H1 (cell line): ENCODE data around the gene MTFR1L. TPM values are rescaled to one million over a fixed set of nuclear protein-coding genes. Genes with fewer than 3 reads are reported as not detected.

ENCODE experiments used
- CTCF ChIA-PET: fragments of 300-600 bp; sonication (Branson Sonifier 250); formaldehyde crosslinking; loops from one replicate; lab custom pipeline; 2021; ENCODE audit not compliant: partially characterized antibody; lab: Charles Lee
- POLR2A ChIA-PET: fragments of 300-600 bp; sonication (Branson Sonifier 250); formaldehyde crosslinking; loops from one replicate; lab custom pipeline; 2021; ENCODE audit warnings: inconsistent platforms; ENCODE audit not compliant: partially characterized antibody; lab: Charles Lee
- DNase-seq, 2 experiments: peaks; one replicate each; pipeline versions ENCODE4 v3.0.0 to v3.0.0-alpha.2; 2010 to 2022; ENCODE audit warnings: low spot score in 2 of 2, low read depth in 1 of 2, mixed read lengths in 1 of 2
- FAIRE-seq: peaks from 2 replicates; lab custom pipeline; 2011; peaks lifted over from hg19 to GRCh38; lab: Jason Lieb, UNC
- H2AFZ ChIP-seq: 2 replicates; pipeline ENCODE4 v1.8.1; 2012; ENCODE audit warnings: low read length, inconsistent platforms
- H2AK5ac ChIP-seq: 2 replicates; pipeline ENCODE4 v1.6.1; 2013; ENCODE audit warnings: low read depth, low read length
- H2BK120ac ChIP-seq: replicated peaks from 2 replicates; pipeline ENCODE3; 2013; ENCODE audit warnings: low read depth, low read length, inconsistent platforms
- H2BK12ac ChIP-seq: 2 replicates; pipeline ENCODE4 v1.6.1; 2013; ENCODE audit warnings: low read depth, low read length
- H2BK15ac ChIP-seq: 2 replicates; pipeline ENCODE4 v1.6.1; 2013; ENCODE audit warnings: low read length
- H2BK20ac ChIP-seq: 2 replicates; pipeline ENCODE4 v1.6.1; 2013; ENCODE audit warnings: low read length
- H2BK5ac ChIP-seq: 2 replicates; pipeline ENCODE4 v1.6.1; 2013; ENCODE audit warnings: low read depth, low read length
- H3K14ac ChIP-seq: 2 replicates; pipeline ENCODE4 v1.6.1; 2013; ENCODE audit warnings: inconsistent platforms; ENCODE audit not compliant: insufficient read length
- H3K18ac ChIP-seq: 2 replicates; pipeline ENCODE4 v1.6.1; 2013; ENCODE audit warnings: low read length; ENCODE audit errors: extremely low read depth
- H3K23ac ChIP-seq: 2 replicates; pipeline ENCODE4 v1.6.1; 2013; ENCODE audit warnings: inconsistent platforms; ENCODE audit not compliant: insufficient read length
- H3K23me2 ChIP-seq: 2 replicates; pipeline ENCODE4 v1.6.1; 2013; ENCODE audit warnings: low read depth, low read length
- H3K27ac ChIP-seq: 2 replicates; pipeline ENCODE4 v1.6.1; 2011; ENCODE audit warnings: low read depth, low read length, inconsistent platforms
- H3K27me3 ChIP-seq, 4 experiments: replicated peaks in 1 of 4; 1 replicate in 1 of 4; 2 replicates in 3 of 4; pipeline versions ENCODE4 v1.6.1 to v1.8.1; 2011 to 2013; ENCODE audit warnings: low read length in 3 of 4, mild to moderate bottlenecking in 3 of 4, inconsistent platforms in 2 of 4, mixed read lengths in 2 of 4, moderate library complexity in 1 of 4; ENCODE audit not compliant: control insufficient read depth in 3 of 4, insufficient read depth in 3 of 4; ENCODE audit errors: extremely low read depth in 1 of 4
- H3K36me3 ChIP-seq, 4 experiments: 2 replicates each; pipeline versions ENCODE4 v1.6.1 to v1.8.1; 2011 to 2013; ENCODE audit warnings: mild to moderate bottlenecking in 4 of 4, low read length in 3 of 4, moderate library complexity in 2 of 4, control low read depth in 1 of 4, inconsistent platforms in 1 of 4; ENCODE audit not compliant: insufficient read depth in 4 of 4, control insufficient read depth in 2 of 4
- H3K4ac ChIP-seq: replicated peaks from 2 replicates; pipeline ENCODE3; 2013; ENCODE audit warnings: low read length, low read depth, mixed read lengths, inconsistent platforms; ENCODE audit not compliant: insufficient read length
- H3K4me1 ChIP-seq, 4 experiments: replicated peaks in 1 of 4; 1 replicate in 1 of 4; 2 replicates in 3 of 4; pipeline versions ENCODE4 v1.6.1 to v1.8.1; 2011 to 2013; ENCODE audit warnings: low read length in 3 of 4, inconsistent platforms in 2 of 4, mixed read lengths in 1 of 4; ENCODE audit not compliant: insufficient read depth in 4 of 4, control insufficient read depth in 3 of 4
- H3K4me2 ChIP-seq, 2 experiments: 2 replicates each; pipeline versions ENCODE4 v1.6.1 to v1.8.1; 2011 to 2013; ENCODE audit warnings: low read depth in 2 of 2, low read length in 2 of 2, control low read depth in 1 of 2, inconsistent platforms in 1 of 2, mild to moderate bottlenecking in 1 of 2; ENCODE audit not compliant: insufficient read depth in 1 of 2
- H3K4me3 ChIP-seq, 4 experiments: fragments of 200-600, 300-600 bp in 1 of 4; sonication (generic), shearing (Covaris generic), sonication (Bioruptor Twin) in 1 of 4; 2 replicates each; pipeline versions ENCODE4 v1.5.1 to v1.8.1; 2011 to 2016; ENCODE audit warnings: low read length in 4 of 4, low read depth in 3 of 4, control low read depth in 2 of 4, inconsistent platforms in 2 of 4, mild to moderate bottlenecking in 2 of 4, mixed read lengths in 1 of 4, moderate library complexity in 1 of 4; ENCODE audit not compliant: insufficient read depth in 2 of 4; ENCODE audit errors: extremely low read depth in 1 of 4
- H3K56ac ChIP-seq: replicated peaks from 2 replicates; pipeline ENCODE3; 2013; ENCODE audit warnings: low read depth, mild to moderate bottlenecking, mixed read lengths, low read length, inconsistent platforms; ENCODE audit not compliant: insufficient read length
- H3K79me1 ChIP-seq: 2 replicates; pipeline ENCODE4 v1.6.1; 2013; ENCODE audit warnings: low read depth, low read length, control low read depth
- H3K79me2 ChIP-seq, 2 experiments: 2 replicates each; pipeline versions ENCODE4 v1.6.1 to v1.8.1; 2012 to 2013; ENCODE audit warnings: low read length in 2 of 2, mild to moderate bottlenecking in 2 of 2, inconsistent platforms in 1 of 2; ENCODE audit not compliant: insufficient read depth in 2 of 2, control insufficient read depth in 1 of 2
- H3K9ac ChIP-seq, 4 experiments: replicated peaks in 1 of 4; 1 replicate in 1 of 4; 2 replicates in 3 of 4; pipeline versions ENCODE4 v1.6.1 to v1.8.1; 2011 to 2013; ENCODE audit warnings: low read depth in 3 of 4, low read length in 3 of 4, control low read depth in 2 of 4, mild to moderate bottlenecking in 2 of 4, moderate library complexity in 2 of 4, inconsistent platforms in 1 of 4; ENCODE audit errors: extremely low read depth in 1 of 4
- H3K9me3 ChIP-seq, 2 experiments: 2 replicates each; pipeline versions ENCODE4 v1.6.1 to v1.8.1; 2012 to 2013; ENCODE audit warnings: mild to moderate bottlenecking in 2 of 2, moderate library complexity in 2 of 2, control low read depth in 1 of 2, inconsistent platforms in 1 of 2, low read depth in 1 of 2, low read length in 1 of 2, mixed read lengths in 1 of 2; ENCODE audit not compliant: insufficient read depth in 2 of 2
- H4K20me1 ChIP-seq, 2 experiments: replicated peaks in 1 of 2; 2 replicates each; pipeline versions ENCODE3 to v1.8.1; 2011 to 2013; ENCODE audit warnings: inconsistent platforms in 2 of 2, low read length in 2 of 2, mild to moderate bottlenecking in 1 of 2; ENCODE audit not compliant: insufficient read depth in 2 of 2, control insufficient read depth in 1 of 2
- H4K5ac ChIP-seq: 2 replicates; pipeline ENCODE4 v1.6.1; 2013; ENCODE audit warnings: low read length, low read depth, mixed read lengths, inconsistent platforms; ENCODE audit not compliant: insufficient read length
- H4K8ac ChIP-seq: 2 replicates; pipeline ENCODE4 v1.8.0; 2013; ENCODE audit warnings: mild to moderate bottlenecking, moderate library complexity, low read length, inconsistent platforms; ENCODE audit not compliant: insufficient read depth; ENCODE audit errors: extremely low read depth
- H4K91ac ChIP-seq: replicated peaks from 2 replicates; pipeline ENCODE3; 2013; ENCODE audit warnings: low read length, mixed read lengths, inconsistent platforms; ENCODE audit not compliant: insufficient read length
- BCL11A ChIP-seq, 2 experiments: IDR thresholded peaks; one replicate each; pipeline ENCODE4 v1.6.1; 2011; ENCODE audit warnings: low read depth in 2 of 2, low read length in 2 of 2, mild to moderate bottlenecking in 2 of 2
- CREB1 ChIP-seq: IDR thresholded peaks from 2 replicates; pipeline ENCODE4 v1.6.1; 2012; ENCODE audit warnings: inconsistent platforms
- GABPA ChIP-seq: IDR thresholded peaks from 2 replicates; pipeline ENCODE4 v1.6.1; 2011; ENCODE audit warnings: mild to moderate bottlenecking, low read length, moderate library complexity, borderline replicate concordance; ENCODE audit not compliant: insufficient read depth
- KDM1A ChIP-seq: fragments of 200-600, 300-600 bp; sonication (generic); IDR thresholded peaks from 2 replicates; pipeline ENCODE4 v1.7.1; 2016; ENCODE audit warnings: mild to moderate bottlenecking, low read length, borderline replicate concordance
- MAFK ChIP-seq: IDR thresholded peaks from 2 replicates; pipeline ENCODE4 v1.6.1; 2012; ENCODE audit warnings: low read depth, mild to moderate bottlenecking, improper control_type of control experiment, low read length
- NRF1 ChIP-seq: IDR thresholded peaks from 2 replicates; pipeline ENCODE4 v1.6.1; 2011; ENCODE audit warnings: mild to moderate bottlenecking, low read depth, low read length, improper control_type of control experiment
- POLR2A ChIP-seq, 2 experiments: IDR thresholded peaks; 1 replicate in 1 of 2; 2 replicates in 1 of 2; pipeline ENCODE4 v1.6.1; 2011; ENCODE audit warnings: low read depth in 2 of 2, low read length in 2 of 2, mild to moderate bottlenecking in 2 of 2; ENCODE audit errors: control extremely low read depth in 1 of 2
- RNF2 ChIP-seq: fragments of 200-900, 300-1000 bp; sonication (generic); IDR thresholded peaks from 2 replicates; pipeline ENCODE4 v1.7.1; 2016; ENCODE audit warnings: borderline replicate concordance, low read depth, mild to moderate bottlenecking, antibody characterized with exemption, low read length; ENCODE audit not compliant: poor library complexity, severe bottlenecking; ENCODE audit errors: missing control alignments
- RXRA ChIP-seq: IDR thresholded peaks from 2 replicates; pipeline ENCODE4 v1.6.1; 2011; ENCODE audit warnings: low read depth, mild to moderate bottlenecking, low read length, moderate library complexity; ENCODE audit not compliant: insufficient read depth
- SAP30 ChIP-seq: fragments of 300-600 bp; sonication (generic); IDR thresholded peaks from 2 replicates; pipeline ENCODE4 v1.7.1; 2012; ENCODE audit warnings: low read length, moderate library complexity, mild to moderate bottlenecking, inconsistent platforms; ENCODE audit not compliant: insufficient read depth, insufficient replicate concordance
- SIRT6 ChIP-seq: IDR thresholded peaks from one replicate; pipeline ENCODE4 v1.7.1; 2012; ENCODE audit warnings: low read length, inconsistent platforms
- SP1 ChIP-seq: IDR thresholded peaks from 2 replicates; pipeline ENCODE4 v1.6.1; 2011; ENCODE audit warnings: low read depth, low read length
- SP2 ChIP-seq: IDR thresholded peaks from 2 replicates; pipeline ENCODE4 v1.6.1; 2012; ENCODE audit warnings: mild to moderate bottlenecking, low read length, inconsistent platforms
- TBP ChIP-seq: IDR thresholded peaks from 2 replicates; pipeline ENCODE4 v1.6.1; 2011; ENCODE audit warnings: low read depth, low read length, improper control_type of control experiment
- WGBS, 2 experiments: shearing (Covaris generic) in 1 of 2; methylation state at CpG; one replicate each; pipeline versions ENCODE4 v1.1.6 to v1.1.7; 2013 to 2015; ENCODE audit warnings: low lambda C conversion rate in 2 of 2, mixed read lengths in 2 of 2, inconsistent platforms in 1 of 2, low coverage in 1 of 2, missing lambda C conversion rate in 1 of 2; ENCODE audit not compliant: insufficient replicate concordance in 2 of 2, insufficient coverage in 1 of 2, insufficient read length in 1 of 2; ENCODE audit errors: extremely low coverage in 1 of 2, missing lambda C conversion rate in 1 of 2; 5-methylcytosine and 5-hydroxymethylcytosine counted together
- polyA plus RNA-seq, 7 experiments: library from polyadenylated mRNA; depleted of rRNA in 3 of 7; stranded (reverse) in 5 of 7; unstranded in 2 of 7; fragments of >200 nt in 5 of 7; fragments of 200-250 nt in 2 of 7; gene quantifications; 1 replicate in 5 of 7; 2 replicates in 1 of 7; 4 replicates in 1 of 7; pipeline versions ENCODE4 v1.2.1 to v1.2.3, GENCODE V29; 2011 to 2013; ENCODE audit warnings: missing spikeins in 2 of 7, mixed read lengths in 2 of 7
- total RNA-seq: library from RNA; stranded (reverse); fragmentation: NEBNext Ultra II Directional; extraction: Animal tissue kit (Norgen Biotek cat#: 25700); gene quantifications from 2 replicates; pipeline ENCODE4 v1.2.1, GENCODE V29; 2021

Gene MTFR1L
- total and polyA plus RNA-seq, 2 of the 8 experiments (the other 6 are each of a cell fraction or from before 2014, with no cell fraction given): 20.8 to 23.1 TPM

GRCh38 chr1:25834894-25835293, 15.1 kb downstream of the MTFR1L start:
- H3K23ac ChIP-seq: no peak overlapping the region
- H3K4me1 ChIP-seq: no peaks in the 10 kb centered on the region
- peaks cover 2 to 6% of the 10 kb centered on the region in 2 experiments for H4K20me1 ChIP-seq
- no peak overlapping the region for H2BK5ac ChIP-seq
- H2BK15ac ChIP-seq: no peak overlapping the region
- no peaks in the 10 kb centered on the region; the same call in 1 of the 2 replicates for H3K79me1 ChIP-seq
- no peak overlapping the region for H3K14ac ChIP-seq
- ChIA-PET CTCF (interaction anchor here (0.6 to 2.8 kb wide), 6 partner anchors 9 to 296 kb away, joined by 3 to 12 read pairs (median 4); no protein-coding TSS in a partner anchor), POLR2A (interaction anchor here (1.9 kb wide), 1 partner anchor 9 kb away, joined by 10 read pairs; no protein-coding TSS in a partner anchor)
- no peak overlapping the region for H4K5ac ChIP-seq
- H3K56ac ChIP-seq: peak overlapping the region; percentile 2
- peaks cover 0 to 6% of the 10 kb centered on the region in 2 experiments; a peak in 2 of 4 replicates for H3K79me2 ChIP-seq
- H4K8ac ChIP-seq: no peak overlapping the region
- no peak for TF ChIP-seq CREB1
- TF ChIP-seq SP1: no peak
- no peak for TF ChIP-seq RNF2
- no peak for TF ChIP-seq POLR2A (IDR thresholded peaks at IDR 0.05; ENCODE audit: control extremely low read depth in 1 of 2, low read depth in 2 of 2, low read length in 2 of 2)
- TF ChIP-seq BCL11A (IDR thresholded peaks at IDR 0.05; ENCODE audit: low read depth in 2 of 2, low read length in 2 of 2): no peak
- TF ChIP-seq SP2: no peak
- TF ChIP-seq SAP30: no peak
- no peak for TF ChIP-seq GABPA
- TF ChIP-seq MAFK: no peak
- TF ChIP-seq TBP: no peak
- no peak for TF ChIP-seq KDM1A
- TF ChIP-seq RXRA: no peak
- no peak for TF ChIP-seq NRF1
- no peak for TF ChIP-seq SIRT6
- TF ChIP-seq, all 59 proteins: peak for 0
- H3K36me3 ChIP-seq: peaks cover 16 to 66% (median 51%) of the 10 kb centered on the region in 4 experiments
- no peaks in the 10 kb centered on the region for H3K27me3 ChIP-seq
- no peak overlapping the region for H3K27ac ChIP-seq
- no peaks in the 10 kb centered on the region for H3K23me2 ChIP-seq
- no peak overlapping the region for H2AK5ac ChIP-seq
- DNase-seq (no peak), FAIRE-seq (no peak)
- no peak overlapping the region for H2AFZ ChIP-seq
- no peak overlapping the region for H2BK12ac ChIP-seq
- no peak overlapping the region for H3K9ac ChIP-seq
- no peak overlapping the region for H2BK20ac ChIP-seq
- no peak overlapping the region for H4K91ac ChIP-seq
- H3K4me2 ChIP-seq: no peak overlapping the region
- no peaks in the 10 kb centered on the region for H3K9me3 ChIP-seq
- WGBS, 2 experiments: 91% methylated on average over 3 of the region's 3 CpGs; no CpG with 5 or more reads in 1 of the 2 experiments
- H3K4ac ChIP-seq: no peak overlapping the region
- H3K4me3 ChIP-seq: no peak overlapping the region
- no peak overlapping the region for H2BK120ac ChIP-seq
- H3K18ac ChIP-seq: no peak overlapping the region
